ENCODE measurements around the gene CPTP.
A peak's percentile ranks its signal among the peaks of the same experiment; 100 is the strongest.

The CPTP gene

DNA sequence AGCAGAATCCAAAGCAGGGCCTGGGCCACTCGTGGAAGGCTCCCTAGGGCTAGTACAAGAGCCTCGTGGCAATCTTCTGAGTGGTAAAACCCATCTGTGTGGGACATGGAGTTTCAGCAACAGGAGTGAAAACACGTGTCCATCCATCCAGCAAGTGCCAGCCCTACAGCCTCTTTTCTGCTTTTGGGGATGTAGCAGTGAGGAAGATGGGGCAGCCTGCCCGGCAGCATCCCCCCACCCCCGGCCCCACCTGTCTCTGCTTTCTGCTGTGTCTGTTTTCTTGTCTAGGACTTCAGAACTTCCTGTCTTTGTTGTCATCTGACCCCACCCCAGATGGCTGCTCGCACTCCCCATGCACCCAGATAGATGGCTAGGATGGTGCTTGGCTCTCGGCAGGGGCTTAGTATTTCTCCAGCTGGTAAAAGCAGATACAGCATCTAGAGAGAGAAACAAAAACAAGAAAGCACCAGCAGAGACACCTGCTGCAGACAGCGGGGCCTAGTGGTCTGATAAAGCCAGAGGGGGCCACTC is 1.5 kb downstream of the CPTP start:
- Mint-ChIP-seq H3K27me3 (no peaks in the 10 kb centered on the region), H3K27ac (peak overlapping the region; percentile 82), H3K9me3 (peaks cover 6% of the 10 kb centered on the region), H3K36me3 (peaks cover 11% of the 10 kb centered on the region), H3K4me3 (peak overlapping the region; percentile 75), H3K4me1 (peaks cover 30% of the 10 kb centered on the region)
- no peak for DNase-seq
- CTCF ChIA-PET = interaction anchor here (2.0 kb wide), 1 partner anchor 21 kb away, joined by 5 read pairs; no protein-coding TSS in a partner anchor

DNA sequence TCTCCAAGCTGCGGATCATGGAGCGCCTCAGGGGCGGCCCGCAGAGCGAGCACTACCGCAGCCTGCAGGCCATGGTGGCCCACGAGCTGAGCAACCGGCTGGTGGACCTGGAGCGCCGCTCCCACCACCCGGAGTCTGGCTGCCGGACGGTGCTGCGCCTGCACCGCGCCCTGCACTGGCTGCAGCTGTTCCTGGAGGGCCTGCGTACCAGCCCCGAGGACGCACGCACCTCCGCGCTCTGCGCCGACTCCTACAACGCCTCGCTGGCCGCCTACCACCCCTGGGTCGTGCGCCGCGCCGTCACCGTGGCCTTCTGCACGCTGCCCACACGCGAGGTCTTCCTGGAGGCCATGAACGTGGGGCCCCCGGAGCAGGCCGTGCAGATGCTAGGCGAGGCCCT is 2.7 kb downstream of the CPTP start:
- H3K4me1 Mint-ChIP-seq = peaks cover 26% of the 10 kb centered on the region
- H3K27ac Mint-ChIP-seq = no peak overlapping the region
- peak overlapping the region; percentile 26 for H3K4me3 Mint-ChIP-seq
- H3K27me3 Mint-ChIP-seq = no peaks in the 10 kb centered on the region
- DNase-seq = no peak
- peaks cover 6% of the 10 kb centered on the region for H3K9me3 Mint-ChIP-seq
- peaks cover 11% of the 10 kb centered on the region for H3K36me3 Mint-ChIP-seq
- CTCF ChIA-PET = interaction anchor here (1.2 to 2.0 kb wide), 2 partner anchors 21 to 22 kb away, joined by 3 to 5 read pairs; no protein-coding TSS in a partner anchor

DNA sequence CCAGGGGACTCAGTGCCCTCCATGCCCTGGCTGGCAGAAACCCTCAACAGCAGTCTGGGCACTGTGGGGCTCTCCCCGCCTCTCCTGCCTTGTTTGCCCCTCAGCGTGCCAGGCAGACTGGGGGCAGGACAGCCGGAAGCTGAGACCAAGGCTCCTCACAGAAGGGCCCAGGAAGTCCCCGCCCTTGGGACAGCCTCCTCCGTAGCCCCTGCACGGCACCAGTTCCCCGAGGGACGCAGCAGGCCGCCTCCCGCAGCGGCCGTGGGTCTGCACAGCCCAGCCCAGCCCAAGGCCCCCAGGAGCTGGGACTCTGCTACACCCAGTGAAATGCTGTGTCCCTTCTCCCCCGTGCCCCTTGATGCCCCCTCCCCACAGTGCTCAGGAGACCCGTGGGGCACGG is 3.7 kb downstream of the CPTP start:
- Mint-ChIP-seq H3K4me1 (peaks cover 18% of the 10 kb centered on the region), H3K27me3 (no peaks in the 10 kb centered on the region), H3K4me3 (no peak overlapping the region), H3K27ac (no peak overlapping the region), H3K36me3 (peaks cover 9% of the 10 kb centered on the region), H3K9me3 (peaks cover 6% of the 10 kb centered on the region)
- DNase-seq = no peak
- CTCF ChIA-PET = interaction anchor here (1.2 kb wide), 1 partner anchor 20 kb away, joined by 3 read pairs; no protein-coding TSS in a partner anchor

DNA sequence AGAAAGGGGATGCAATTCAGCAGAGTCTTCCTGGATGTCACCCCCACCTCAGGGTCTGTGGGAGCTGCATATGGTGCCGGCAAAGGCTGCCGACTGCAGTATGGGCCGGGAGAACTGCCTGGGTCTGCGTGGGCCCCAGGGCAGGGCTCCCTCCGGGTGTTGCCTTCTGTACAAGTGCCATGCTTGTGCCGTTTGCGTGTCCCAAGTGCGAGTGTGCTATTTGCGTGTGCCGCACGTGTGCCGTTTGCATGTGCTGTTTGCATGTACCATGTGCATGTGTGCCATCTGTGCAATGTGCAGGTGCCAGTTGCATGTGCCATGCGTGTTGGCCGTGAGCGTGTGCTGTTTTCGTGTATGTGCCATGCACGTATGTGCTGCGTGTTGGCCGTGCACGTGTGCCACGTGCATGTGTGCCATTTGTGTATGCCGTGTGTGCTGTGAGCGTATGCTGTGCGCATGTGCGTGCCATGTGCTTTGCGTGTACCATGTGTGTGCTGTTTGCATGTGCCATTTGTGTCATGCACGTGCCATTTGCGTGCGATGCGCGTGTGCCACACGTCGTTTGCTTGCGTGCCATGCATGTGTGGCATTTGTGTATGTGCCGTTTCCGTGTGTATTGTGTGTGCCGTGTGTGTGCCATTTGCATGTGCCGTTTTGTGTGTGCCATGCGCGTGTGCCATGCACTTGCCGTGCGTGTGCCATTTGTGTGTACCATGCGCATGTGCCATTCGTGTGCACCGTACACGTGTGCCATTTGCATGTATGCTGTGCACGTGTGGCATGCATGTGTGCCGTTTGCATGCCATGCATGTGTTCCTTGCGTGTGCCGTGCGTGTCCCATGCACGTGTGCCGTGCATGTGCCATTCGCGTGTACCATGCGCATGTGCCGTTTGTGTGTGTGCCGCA is 5.0 kb downstream of the CPTP start:
- CTCF ChIA-PET = no interaction called here
- H3K4me3 Mint-ChIP-seq = no peak overlapping the region
- H3K9me3 Mint-ChIP-seq = peaks cover 6% of the 10 kb centered on the region
- H3K36me3 Mint-ChIP-seq = peaks cover 5% of the 10 kb centered on the region
- H3K4me1 Mint-ChIP-seq = peaks cover 12% of the 10 kb centered on the region
- peaks cover 3% of the 10 kb centered on the region for H3K27me3 Mint-ChIP-seq
- DNase-seq = no peak
- H3K27ac Mint-ChIP-seq = peak overlapping the region; percentile 76

DNA sequence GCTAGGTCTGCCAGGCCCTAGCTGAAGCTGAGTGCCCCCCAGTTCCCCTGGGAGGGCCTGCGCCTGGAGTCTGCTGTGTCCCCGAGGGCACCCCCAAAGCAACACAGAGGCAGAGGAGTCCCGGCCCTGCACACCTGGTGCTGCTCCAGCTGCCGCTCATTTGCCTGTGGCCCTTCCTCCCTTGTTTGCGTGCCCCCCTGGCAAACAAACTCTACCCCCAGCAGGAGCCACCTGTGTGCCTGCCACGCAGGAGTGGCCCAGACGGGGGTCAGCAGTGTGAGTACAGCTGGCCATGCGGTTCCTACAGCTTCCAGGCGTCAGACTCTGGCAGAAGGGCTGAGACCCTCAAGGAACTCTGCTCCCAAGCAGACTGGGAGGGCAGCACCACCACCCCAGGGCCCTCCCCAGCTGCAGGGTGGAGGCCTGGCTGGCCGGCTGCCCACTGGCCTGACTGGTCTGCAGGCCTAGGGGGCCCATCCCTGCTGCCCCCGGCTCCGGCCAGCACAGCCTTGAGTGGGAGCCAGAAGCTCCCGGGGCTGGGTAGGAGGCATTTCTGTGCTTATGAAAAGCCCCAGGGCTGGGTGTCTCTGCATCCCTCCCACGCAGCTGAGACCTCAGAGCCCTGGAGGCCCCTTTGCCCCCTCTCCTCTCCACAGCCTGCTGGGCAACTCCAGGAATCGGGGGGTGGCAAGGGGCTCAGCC is 5.9 kb downstream of the CPTP start:
- no peak for DNase-seq
- CTCF ChIA-PET = no interaction called here
- Mint-ChIP-seq H3K4me3 (no peak overlapping the region), H3K4me1 (peaks cover 9% of the 10 kb centered on the region), H3K9me3 (peaks cover 6% of the 10 kb centered on the region), H3K27me3 (peaks cover 3% of the 10 kb centered on the region), H3K36me3 (peaks cover 5% of the 10 kb centered on the region), H3K27ac (no peak overlapping the region)

DNA sequence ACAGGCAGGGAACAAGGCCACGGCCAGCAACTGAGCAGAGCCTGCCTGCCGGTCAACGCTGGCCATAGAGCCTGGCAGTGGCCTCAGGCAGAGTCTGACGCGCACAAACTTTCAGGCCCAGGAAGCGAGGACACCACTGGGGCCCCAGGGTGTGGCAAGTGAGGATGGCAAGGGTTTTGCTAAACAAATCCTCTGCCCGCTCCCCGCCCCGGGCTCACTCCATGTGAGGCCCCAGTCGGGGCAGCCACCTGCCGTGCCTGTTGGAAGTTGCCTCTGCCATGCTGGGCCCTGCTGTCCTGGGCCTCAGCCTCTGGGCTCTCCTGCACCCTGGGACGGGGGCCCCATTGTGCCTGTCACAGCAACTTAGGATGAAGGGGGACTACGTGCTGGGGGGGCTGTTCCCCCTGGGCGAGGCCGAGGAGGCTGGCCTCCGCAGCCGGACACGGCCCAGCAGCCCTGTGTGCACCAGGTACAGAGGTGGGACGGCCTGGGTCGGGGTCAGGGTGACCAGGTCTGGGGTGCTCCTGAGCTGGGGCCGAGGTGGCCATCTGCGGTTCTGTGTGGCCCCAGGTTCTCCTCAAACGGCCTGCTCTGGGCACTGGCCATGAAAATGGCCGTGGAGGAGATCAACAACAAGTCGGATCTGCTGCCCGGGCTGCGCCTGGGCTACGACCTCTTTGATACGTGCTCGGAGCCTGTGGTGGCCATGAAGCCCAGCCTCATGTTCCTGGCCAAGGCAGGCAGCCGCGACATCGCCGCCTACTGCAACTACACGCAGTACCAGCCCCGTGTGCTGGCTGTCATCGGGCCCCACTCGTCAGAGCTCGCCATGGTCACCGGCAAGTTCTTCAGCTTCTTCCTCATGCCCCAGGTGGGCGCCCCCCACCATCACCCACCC is 6.7 kb downstream of the CPTP start, which contains the start of gene TAS1R3:
TSS of gene TAS1R3 (plus strand) at position 213 of the 898 bp plus-strand sequence. CDS start at position 279, 66 bp downstream.
- no peak within 1 kb of the TSS for H3K27ac Mint-ChIP-seq
- no peak within 1 kb of the TSS for H3K4me3 Mint-ChIP-seq
- peaks cover 6% of the 10 kb centered on the region for H3K9me3 Mint-ChIP-seq
- peaks cover 3% of the 10 kb centered on the region for H3K27me3 Mint-ChIP-seq
- peaks cover 5% of the 10 kb centered on the region for H3K36me3 Mint-ChIP-seq
- peaks cover under 1% of the 10 kb centered on the region for H3K4me1 Mint-ChIP-seq
- no peak for DNase-seq
- CTCF ChIA-PET = no interaction called here

DNA sequence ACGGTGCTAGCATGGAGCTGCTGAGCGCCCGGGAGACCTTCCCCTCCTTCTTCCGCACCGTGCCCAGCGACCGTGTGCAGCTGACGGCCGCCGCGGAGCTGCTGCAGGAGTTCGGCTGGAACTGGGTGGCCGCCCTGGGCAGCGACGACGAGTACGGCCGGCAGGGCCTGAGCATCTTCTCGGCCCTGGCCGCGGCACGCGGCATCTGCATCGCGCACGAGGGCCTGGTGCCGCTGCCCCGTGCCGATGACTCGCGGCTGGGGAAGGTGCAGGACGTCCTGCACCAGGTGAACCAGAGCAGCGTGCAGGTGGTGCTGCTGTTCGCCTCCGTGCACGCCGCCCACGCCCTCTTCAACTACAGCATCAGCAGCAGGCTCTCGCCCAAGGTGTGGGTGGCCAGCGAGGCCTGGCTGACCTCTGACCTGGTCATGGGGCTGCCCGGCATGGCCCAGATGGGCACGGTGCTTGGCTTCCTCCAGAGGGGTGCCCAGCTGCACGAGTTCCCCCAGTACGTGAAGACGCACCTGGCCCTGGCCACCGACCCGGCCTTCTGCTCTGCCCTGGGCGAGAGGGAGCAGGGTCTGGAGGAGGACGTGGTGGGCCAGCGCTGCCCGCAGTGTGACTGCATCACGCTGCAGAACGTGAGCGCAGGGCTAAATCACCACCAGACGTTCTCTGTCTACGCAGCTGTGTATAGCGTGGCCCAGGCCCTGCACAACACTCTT is 7.6 kb downstream of the CPTP start:
- Mint-ChIP-seq H3K27me3 (peaks cover 3% of the 10 kb centered on the region), H3K4me3 (no peak overlapping the region), H3K4me1 (no peaks in the 10 kb centered on the region), H3K9me3 (peaks cover 6% of the 10 kb centered on the region), H3K27ac (no peak overlapping the region), H3K36me3 (peaks cover 5% of the 10 kb centered on the region)
- CTCF ChIA-PET = no interaction called here
- DNase-seq = no peak

DNA sequence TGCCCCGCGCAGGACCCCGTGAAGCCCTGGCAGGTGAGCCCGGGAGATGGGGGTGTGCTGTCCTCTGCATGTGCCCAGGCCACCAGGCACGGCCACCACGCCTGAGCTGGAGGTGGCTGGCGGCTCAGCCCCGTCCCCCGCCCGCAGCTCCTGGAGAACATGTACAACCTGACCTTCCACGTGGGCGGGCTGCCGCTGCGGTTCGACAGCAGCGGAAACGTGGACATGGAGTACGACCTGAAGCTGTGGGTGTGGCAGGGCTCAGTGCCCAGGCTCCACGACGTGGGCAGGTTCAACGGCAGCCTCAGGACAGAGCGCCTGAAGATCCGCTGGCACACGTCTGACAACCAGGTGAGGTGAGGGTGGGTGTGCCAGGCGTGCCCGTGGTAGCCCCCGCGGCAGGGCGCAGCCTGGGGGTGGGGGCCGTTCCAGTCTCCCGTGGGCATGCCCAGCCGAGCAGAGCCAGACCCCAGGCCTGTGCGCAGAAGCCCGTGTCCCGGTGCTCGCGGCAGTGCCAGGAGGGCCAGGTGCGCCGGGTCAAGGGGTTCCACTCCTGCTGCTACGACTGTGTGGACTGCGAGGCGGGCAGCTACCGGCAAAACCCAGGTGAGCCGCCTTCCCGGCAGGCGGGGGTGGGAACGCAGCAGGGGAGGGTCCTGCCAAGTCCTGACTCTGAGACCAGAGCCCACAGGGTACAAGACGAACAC is 8.3 kb downstream of the CPTP start:
- H3K4me3 Mint-ChIP-seq = no peak overlapping the region
- H3K36me3 Mint-ChIP-seq = peaks cover 4% of the 10 kb centered on the region
- no peaks in the 10 kb centered on the region for H3K4me1 Mint-ChIP-seq
- CTCF ChIA-PET = no interaction called here
- H3K27ac Mint-ChIP-seq = no peak overlapping the region
- no peak for DNase-seq
- peaks cover 3% of the 10 kb centered on the region for H3K27me3 Mint-ChIP-seq
- H3K9me3 Mint-ChIP-seq = peaks cover 6% of the 10 kb centered on the region

DNA sequence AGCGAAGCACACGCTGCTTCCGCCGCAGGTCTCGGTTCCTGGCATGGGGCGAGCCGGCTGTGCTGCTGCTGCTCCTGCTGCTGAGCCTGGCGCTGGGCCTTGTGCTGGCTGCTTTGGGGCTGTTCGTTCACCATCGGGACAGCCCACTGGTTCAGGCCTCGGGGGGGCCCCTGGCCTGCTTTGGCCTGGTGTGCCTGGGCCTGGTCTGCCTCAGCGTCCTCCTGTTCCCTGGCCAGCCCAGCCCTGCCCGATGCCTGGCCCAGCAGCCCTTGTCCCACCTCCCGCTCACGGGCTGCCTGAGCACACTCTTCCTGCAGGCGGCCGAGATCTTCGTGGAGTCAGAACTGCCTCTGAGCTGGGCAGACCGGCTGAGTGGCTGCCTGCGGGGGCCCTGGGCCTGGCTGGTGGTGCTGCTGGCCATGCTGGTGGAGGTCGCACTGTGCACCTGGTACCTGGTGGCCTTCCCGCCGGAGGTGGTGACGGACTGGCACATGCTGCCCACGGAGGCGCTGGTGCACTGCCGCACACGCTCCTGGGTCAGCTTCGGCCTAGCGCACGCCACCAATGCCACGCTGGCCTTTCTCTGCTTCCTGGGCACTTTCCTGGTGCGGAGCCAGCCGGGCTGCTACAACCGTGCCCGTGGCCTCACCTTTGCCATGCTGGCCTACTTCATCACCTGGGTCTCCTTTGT is 9.1 kb downstream of the CPTP start:
- Mint-ChIP-seq H3K27ac (no peak overlapping the region), H3K4me3 (no peak overlapping the region), H3K27me3 (peaks cover 3% of the 10 kb centered on the region), H3K4me1 (no peaks in the 10 kb centered on the region), H3K36me3 (peaks cover 4% of the 10 kb centered on the region), H3K9me3 (peaks cover 6% of the 10 kb centered on the region)
- no peak for DNase-seq
- CTCF ChIA-PET = no interaction called here

DNA sequence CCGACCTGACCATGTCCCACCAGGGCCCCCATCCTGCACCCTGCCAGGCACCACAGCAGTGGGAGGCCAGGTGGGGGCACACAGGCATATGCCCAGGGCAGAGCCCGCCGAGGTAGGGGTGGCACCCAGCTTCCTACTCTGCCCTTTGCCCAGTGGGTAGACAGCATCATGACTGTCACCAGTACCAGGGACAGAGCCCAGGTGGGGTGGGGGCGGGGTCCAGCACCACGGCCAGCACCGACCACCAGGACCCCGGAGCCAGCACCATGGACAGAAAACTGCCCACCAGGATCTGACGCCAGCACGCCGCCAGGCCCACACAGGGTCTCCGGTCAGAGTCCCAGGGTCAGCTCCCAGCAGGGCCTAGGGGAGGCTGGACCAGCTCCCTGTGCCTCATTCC is 10.2 kb downstream of the CPTP start:
- Mint-ChIP-seq H3K4me1 (no peaks in the 10 kb centered on the region), H3K27ac (no peak overlapping the region), H3K9me3 (peaks cover 2% of the 10 kb centered on the region), H3K4me3 (no peak overlapping the region), H3K27me3 (peaks cover 3% of the 10 kb centered on the region), H3K36me3 (peaks cover 6% of the 10 kb centered on the region)
- CTCF ChIA-PET = no interaction called here
- no peak for DNase-seq

DNA sequence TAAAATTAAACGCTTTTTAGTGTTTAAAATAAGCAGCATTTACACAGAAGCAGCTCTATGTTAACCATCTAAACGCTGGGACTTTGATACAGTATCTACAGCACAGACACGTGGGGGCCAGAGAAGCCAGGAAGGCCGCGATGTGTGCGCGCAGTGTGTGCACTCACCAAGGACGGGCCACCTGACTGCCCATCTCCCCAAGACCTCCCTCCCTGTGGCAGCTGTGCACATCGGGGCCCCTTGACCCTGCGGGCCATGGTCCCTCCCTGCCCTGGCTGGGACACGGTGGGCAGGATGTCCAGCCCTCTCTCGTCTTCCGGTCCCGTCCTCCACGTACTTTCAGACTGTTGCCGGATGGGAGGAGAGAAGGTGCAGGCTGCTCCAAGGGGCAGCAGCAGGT is 10.7 kb downstream of the CPTP start:
- no peak for DNase-seq
- Mint-ChIP-seq H3K4me1 (no peaks in the 10 kb centered on the region), H3K4me3 (no peak overlapping the region), H3K9me3 (no peaks in the 10 kb centered on the region), H3K27ac (no peak overlapping the region), H3K36me3 (peaks cover 6% of the 10 kb centered on the region), H3K27me3 (peaks cover 3% of the 10 kb centered on the region)
- CTCF ChIA-PET = no interaction called here

DNA sequence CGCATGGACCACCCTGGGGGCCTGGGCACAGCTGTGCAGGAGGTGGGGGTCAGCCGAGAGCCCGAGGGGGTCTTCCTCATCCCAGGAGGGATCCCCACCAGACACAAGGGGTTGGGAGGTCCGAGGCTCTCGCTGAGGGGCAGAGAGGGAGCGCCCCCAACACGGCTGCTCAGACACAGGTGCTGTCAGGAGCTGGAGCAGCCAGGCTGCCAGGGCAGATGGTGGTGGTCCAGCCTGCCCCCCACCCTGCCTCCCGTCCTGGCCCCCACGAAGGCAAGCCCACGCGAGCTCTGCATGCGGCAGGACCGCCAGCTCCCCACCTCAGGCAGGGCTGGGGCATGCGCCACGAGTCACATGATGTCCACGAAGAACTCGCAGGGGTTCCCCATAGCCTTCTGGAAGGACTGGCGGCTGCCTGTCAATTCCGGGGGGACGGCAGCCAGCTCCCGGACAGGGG is 11.2 kb downstream of the CPTP start:
- no peak overlapping the region for H3K27ac Mint-ChIP-seq
- H3K36me3 Mint-ChIP-seq = peaks cover 10% of the 10 kb centered on the region
- CTCF ChIA-PET = no interaction called here
- H3K4me3 Mint-ChIP-seq = no peak overlapping the region
- peaks cover 4% of the 10 kb centered on the region for H3K9me3 Mint-ChIP-seq
- H3K4me1 Mint-ChIP-seq = no peaks in the 10 kb centered on the region
- H3K27me3 Mint-ChIP-seq = peaks cover 3% of the 10 kb centered on the region
- no peak for DNase-seq

All from activated naive CD4-positive, alpha-beta T cell treated with anti-CD3 and anti-CD28 coated beads, Interleukin-2, amount 10 ng/mL, durations not matched to agents 7 days and 5 days (primary cell).